HG02938 (cell line): ENCODE results near the gene PRKAR2B.
"Not testable (repeated sequence)": the region's sequence is repeated elsewhere in the genome, so short reads cannot be mapped to it uniquely, and the experiment has no call there.

ENCODE experiments used
- ATAC-seq: cut with Tn5 transposase; IDR thresholded peaks from one replicate; pipeline ENCODE4 v1.9.1; 2021; ENCODE audit warnings: mild to moderate bottlenecking, moderate library complexity; ENCODE audit not compliant: unreplicated experiment

PRKAR2B gene

DNA sequence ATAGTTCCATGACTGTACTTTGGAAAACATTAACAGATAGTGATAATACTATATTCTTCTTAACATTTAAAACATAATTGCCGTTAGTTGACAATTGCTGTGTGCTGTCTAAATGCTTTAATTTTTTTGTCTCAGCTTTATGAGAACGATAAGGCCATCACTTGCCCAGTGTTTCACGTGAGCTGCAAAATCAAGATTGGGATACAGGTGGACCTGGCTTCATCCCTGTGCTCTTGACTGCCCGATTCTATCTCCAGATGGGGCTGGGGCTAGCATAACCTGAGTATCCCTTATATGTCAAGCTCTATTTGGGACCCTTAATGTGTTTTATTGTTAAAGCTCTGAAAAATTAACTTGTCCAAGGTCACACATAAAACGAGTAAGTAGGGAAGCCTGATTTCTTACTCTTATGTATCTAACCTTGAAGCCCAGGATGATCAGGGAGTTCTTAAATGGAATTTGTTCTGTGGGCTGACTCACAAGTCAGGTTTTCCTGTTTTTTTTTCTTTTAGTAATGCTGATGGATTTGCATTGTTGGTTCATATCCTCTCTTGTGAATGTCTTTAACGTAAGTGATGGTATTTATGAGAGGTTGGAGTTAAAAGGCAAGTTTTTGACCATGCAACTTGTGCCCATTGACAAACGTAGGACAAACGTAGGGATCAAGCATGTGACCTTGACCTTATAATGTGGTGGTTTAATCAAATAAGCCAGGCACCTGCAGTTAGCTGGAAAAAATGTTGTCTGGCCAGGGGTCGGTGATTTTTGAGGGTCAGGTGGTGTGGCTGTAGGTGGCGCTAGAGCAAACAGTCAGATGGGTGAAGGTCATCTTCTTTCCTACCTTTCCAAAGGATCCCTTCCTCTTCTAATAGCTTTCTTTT lies 3.6 kb downstream of the PRKAR2B start:
- ATAC-seq, result no peak

- no peak for ATAC-seq
Measured at GRCh38 chr7:107048783-107049418, 4.4 kb downstream of the PRKAR2B start.

GRCh38 chr7:107049480-107049879 lies 5.0 kb downstream of the PRKAR2B start:
- no peak for ATAC-seq

DNA sequence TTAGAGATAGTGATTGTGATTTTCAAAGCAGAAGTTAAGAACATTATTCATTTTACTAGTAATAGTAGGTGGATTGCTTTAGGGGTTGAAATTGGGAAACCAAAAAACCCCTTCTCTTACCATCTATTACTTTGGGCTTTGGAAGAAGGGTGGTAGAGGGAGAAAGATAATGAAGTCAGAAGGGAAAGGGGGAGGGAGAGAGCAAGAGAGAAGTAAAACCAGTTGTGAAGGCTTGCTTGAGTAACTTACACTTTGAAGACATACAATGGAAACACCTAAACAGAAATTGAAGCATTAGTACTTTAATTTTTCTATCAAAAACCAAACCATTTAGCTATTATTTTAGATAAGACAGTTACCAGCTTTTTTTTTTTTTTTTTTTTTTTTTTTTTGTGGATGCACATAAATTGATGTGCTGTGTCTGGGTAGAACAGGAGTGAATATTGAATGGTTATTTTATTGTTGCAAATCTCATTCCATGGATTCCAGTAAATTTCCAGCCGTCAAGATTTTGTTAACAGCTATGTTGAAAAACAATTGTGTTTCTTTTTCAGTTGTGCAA lies 5.5 kb downstream of the PRKAR2B start:
- no peak for ATAC-seq

- ATAC-seq, result no peak
Measured at GRCh38 chr7:107051376-107051775, 6.9 kb downstream of the PRKAR2B start.

- ATAC-seq, result not testable (repeated sequence)
Measured at GRCh38 chr7:107054965-107055364, 10.5 kb downstream of the PRKAR2B start.

GRCh38 chr7:107056058-107056457 lies 11.6 kb downstream of the PRKAR2B start:
- ATAC-seq, result not testable (repeated sequence)

DNA sequence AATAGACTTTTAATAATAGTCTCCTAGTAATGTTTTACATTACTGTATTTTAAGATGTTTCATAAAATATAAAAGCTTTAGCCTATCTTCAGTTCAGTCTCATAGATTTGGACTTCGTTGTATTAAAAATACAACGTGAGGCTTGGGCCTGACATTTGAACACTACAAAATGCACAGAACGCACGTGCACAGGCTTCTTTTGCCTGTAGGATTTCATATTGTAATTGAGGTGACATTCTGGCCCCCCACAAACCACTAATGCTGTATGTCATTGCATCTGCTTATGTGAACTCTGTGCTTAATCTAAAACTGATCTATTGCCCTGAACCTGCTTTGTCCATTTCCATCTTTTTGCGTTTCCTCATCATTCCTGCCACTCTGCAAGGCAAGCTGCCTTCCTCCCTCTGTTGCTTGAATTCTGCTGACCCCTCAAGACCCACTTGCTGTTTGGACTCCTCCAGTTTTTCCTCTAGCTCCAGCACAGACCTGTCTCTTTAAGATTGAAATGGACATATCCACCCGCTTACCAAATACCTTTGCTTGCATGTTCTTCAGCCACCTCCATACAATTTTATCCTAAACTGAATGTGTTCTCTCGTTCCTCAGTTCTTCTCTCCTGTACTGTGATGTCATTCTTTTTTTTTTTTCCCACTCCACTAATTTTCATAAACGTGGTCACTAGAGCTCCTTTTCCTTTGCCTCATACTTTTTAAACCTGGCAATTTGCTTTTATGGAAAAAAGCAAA lies 12.4 kb downstream of the PRKAR2B start:
- no peak for ATAC-seq

GRCh38 chr7:107057474-107057833 lies 12.9 kb downstream of the PRKAR2B start:
- no peak for ATAC-seq

- ATAC-seq, result no peak
Measured at GRCh38 chr7:107059468-107059867, 15.0 kb downstream of the PRKAR2B start.

GRCh38 chr7:107063245-107064120 lies 19.0 kb downstream of the PRKAR2B start:
- no peak for ATAC-seq

DNA sequence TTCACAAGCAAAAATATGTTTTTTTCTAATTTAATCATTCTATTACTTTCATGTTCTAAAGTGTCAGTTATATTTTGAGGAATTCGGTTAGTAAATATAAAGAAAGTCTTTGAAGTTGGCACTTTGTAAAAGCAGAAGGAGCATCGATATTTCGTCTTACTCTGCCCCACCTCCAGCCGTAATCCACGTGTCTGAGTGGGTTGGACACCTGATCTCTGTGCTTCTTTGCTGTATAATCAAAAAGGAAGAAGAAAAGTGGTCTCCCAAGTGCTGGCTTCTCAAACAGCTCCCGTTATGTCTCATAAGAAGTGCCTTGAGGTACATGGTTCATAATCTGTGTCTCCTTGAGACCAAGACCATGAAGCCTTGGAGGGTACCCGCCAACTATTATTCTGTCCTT lies 19.8 kb downstream of the PRKAR2B start:
- no peak for ATAC-seq

GRCh38 chr7:107065929-107066247 lies 21.4 kb downstream of the PRKAR2B start:
- ATAC-seq, result no peak

DNA sequence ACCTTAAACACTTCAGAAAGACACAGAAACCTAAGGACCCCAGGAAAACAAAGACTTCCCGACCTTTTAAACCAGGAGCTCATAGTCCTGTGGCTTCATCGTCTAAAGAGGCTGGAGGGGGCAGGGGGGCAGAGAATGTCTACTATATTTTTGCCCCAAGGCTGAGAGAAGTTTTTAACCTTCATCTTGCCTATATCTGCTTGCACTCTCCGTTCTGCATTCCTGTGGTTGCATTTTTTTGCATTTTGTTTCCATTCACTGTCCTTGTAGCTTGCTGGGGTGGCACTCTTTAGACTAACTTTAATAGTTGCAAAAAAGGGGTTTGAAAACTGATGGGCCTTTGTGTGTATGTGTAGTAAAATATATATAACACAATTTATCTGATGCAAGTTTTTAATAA lies 23.7 kb downstream of the PRKAR2B start:
- ATAC-seq, result no peak

GRCh38 chr7:107069457-107069856 lies 25.0 kb downstream of the PRKAR2B start:
- no peak for ATAC-seq

- no peak for ATAC-seq
Measured at GRCh38 chr7:107070710-107071109, 26.2 kb downstream of the PRKAR2B start.

DNA sequence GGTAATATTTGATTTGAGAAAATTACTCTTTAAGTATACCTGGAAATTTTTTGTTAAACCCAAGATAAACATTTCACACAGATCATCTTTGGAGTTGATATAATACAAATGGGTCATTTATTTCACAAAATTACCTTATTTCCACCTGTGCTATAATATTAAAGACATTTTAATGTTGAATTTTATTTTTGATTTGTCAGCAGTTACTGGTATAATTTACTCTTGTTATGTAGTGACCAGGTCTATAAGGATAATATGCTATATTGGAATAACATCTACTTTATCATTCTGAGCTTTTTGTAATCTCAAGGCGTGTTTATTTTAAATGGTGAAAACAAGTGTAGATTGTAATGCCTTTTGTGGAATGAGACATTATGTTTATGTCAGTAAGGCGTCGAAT lies 26.6 kb downstream of the PRKAR2B start:
- no peak for ATAC-seq

- no peak for ATAC-seq
Measured at GRCh38 chr7:107072133-107072532, 27.6 kb downstream of the PRKAR2B start.

- no peak for ATAC-seq
Measured at GRCh38 chr7:107075863-107076574, 31.5 kb downstream of the PRKAR2B start.
